ENCODE results near the gene PFDN5. TPM values are rescaled to one million over a fixed set of nuclear protein-coding genes. Genes with fewer than 3 reads are reported as not detected.

PFDN5 gene
- total RNA-seq, 1 experiment from 2014 or later: 519 TPM

DNA sequence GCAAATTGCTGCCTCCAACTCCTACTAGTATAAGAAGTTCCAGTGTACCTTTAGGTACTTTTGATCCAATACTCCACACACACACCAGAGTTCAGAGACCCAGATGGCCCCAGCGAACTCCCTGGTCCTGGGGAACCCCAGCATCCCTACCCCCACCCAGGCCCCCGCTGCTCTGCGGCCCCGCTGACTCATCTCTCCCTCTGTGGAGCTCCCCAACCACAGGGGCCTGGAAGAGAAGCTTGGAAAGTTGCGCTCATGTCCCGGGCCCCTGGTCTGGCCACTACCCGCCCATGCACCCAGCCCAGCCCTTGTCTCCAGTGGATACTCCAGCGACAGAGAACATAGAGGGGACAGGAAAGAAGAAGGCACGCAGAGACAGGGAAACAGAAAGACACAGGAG, 45.1 kb downstream of the PFDN5 start:
- no peak for ATAC-seq
- Histone ChIP-seq H3F3A (ENCODE audit: low read length, unreplicated experiment) (no peaks in the 10 kb centered on the region), H2AFZ (ENCODE audit: low read length) (no peak overlapping the region), H3K27ac (ENCODE audit: low read length) (no peak overlapping the region), H3K9me2 (replicated peaks; ENCODE audit: low read length) (no peaks in the 10 kb centered on the region), H3K9me3 (ENCODE audit: low read length) (no peaks in the 10 kb centered on the region), H3K9ac (ENCODE audit: low read length) (no peak overlapping the region), H3K79me2 (ENCODE audit: low read length) (no peaks in the 10 kb centered on the region), H3K27me3 (ENCODE audit: low read length) (no peaks in the 10 kb centered on the region), H3K4me1 (ENCODE audit: insufficient read depth, low read length) (peaks cover 3% of the 10 kb centered on the region; the same call in 1 of the 2 replicates), H3K4me2 (ENCODE audit: low read length) (no peak overlapping the region), H3K4me3 (ENCODE audit: low read length) (no peak overlapping the region), H4K20me1 (ENCODE audit: low read length) (no peaks in the 10 kb centered on the region), H3K36me3 (ENCODE audit: low read depth, low read length) (no peaks in the 10 kb centered on the region)
- POLR2A ChIA-PET (ENCODE audit: unreplicated experiment): no interaction called here
- no peak for DNase-seq
- BruUV-seq (replicated peaks): no TSS peak
- TF ChIP-seq, protein P1, sequence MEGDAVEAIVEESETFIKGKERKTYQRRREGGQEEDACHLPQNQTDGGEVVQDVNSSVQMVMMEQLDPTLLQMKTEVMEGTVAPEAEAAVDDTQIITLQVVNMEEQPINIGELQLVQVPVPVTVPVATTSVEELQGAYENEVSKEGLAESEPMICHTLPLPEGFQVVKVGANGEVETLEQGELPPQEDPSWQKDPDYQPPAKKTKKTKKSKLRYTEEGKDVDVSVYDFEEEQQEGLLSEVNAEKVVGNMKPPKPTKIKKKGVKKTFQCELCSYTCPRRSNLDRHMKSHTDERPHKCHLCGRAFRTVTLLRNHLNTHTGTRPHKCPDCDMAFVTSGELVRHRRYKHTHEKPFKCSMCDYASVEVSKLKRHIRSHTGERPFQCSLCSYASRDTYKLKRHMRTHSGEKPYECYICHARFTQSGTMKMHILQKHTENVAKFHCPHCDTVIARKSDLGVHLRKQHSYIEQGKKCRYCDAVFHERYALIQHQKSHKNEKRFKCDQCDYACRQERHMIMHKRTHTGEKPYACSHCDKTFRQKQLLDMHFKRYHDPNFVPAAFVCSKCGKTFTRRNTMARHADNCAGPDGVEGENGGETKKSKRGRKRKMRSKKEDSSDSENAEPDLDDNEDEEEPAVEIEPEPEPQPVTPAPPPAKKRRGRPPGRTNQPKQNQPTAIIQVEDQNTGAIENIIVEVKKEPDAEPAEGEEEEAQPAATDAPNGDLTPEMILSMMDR (conservative IDR thresholded peaks at IDR 0.05; ENCODE audit: low read depth, low read length): no peak
- CTCF ChIA-PET: no interaction called here
- intact Hi-C loops (cut with micrococcal nuclease): no loop called here

DNA sequence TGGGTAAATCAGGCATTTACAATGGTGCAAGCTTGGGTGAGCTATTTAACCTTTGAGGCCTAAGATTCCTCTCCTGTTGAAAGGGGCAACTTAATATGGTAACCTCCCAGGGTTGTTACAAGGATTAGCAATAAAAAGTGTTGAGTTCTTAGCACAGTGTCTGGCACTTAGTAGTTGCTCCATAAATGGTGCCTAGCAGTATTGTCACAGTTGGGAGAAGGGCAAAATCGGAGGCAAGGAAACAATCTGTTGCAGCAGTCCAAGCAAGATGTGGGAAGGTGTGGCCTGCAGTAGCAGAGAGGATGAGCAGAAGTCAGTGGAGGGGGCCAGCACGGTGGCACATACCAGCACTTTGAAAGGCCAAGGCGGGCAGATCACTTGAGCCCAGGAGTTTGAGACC, 48.1 kb downstream of the PFDN5 start:
- H3K4me2 ChIP-seq (ENCODE audit: low read length): no peak overlapping the region
- H3K4me3 ChIP-seq (ENCODE audit: low read length): no peak overlapping the region
- TF ChIP-seq, protein P1 (conservative IDR thresholded peaks at IDR 0.05; ENCODE audit: low read depth, low read length): no peak
- TF ChIP-seq EZH2phosphoT487 (IDR thresholded peaks at IDR 0.05; ENCODE audit: borderline replicate concordance, low read length) (no peak), EZH2 (IDR thresholded peaks at IDR 0.05; ENCODE audit: low read length, unreplicated experiment) (no peak)
- H2AFZ ChIP-seq (ENCODE audit: low read length): no peak overlapping the region
- H3K9me2 ChIP-seq (replicated peaks; ENCODE audit: low read length): no peaks in the 10 kb centered on the region
- no peak overlapping the region for H3K27ac ChIP-seq (ENCODE audit: low read length)
- no peak overlapping the region for H3K9ac ChIP-seq (ENCODE audit: low read length)
- no peaks in the 10 kb centered on the region for H3F3A ChIP-seq (ENCODE audit: low read length, unreplicated experiment)
- no peaks in the 10 kb centered on the region for H3K9me3 ChIP-seq (ENCODE audit: low read length)
- CTCF ChIA-PET: no interaction called here
- H3K79me2 ChIP-seq (ENCODE audit: low read length): no peaks in the 10 kb centered on the region
- POLR2A ChIA-PET (ENCODE audit: unreplicated experiment): interaction anchor here (0.6 kb wide), 1 partner anchor 64 kb away, joined by 6 read pairs; no protein-coding TSS in a partner anchor
- BruUV-seq (replicated peaks): no TSS peak
- ATAC-seq (no peak), DNase-seq (no peak)
- no peaks in the 10 kb centered on the region for H4K20me1 ChIP-seq (ENCODE audit: low read length)
- intact Hi-C loops (cut with micrococcal nuclease): no loop called here
- H3K36me3 ChIP-seq (ENCODE audit: low read depth, low read length): no peaks in the 10 kb centered on the region
- no peaks in the 10 kb centered on the region for H3K27me3 ChIP-seq (ENCODE audit: low read length)
- peaks cover 3% of the 10 kb centered on the region; the same call in 1 of the 2 replicates for H3K4me1 ChIP-seq (ENCODE audit: insufficient read depth, low read length)

DNA sequence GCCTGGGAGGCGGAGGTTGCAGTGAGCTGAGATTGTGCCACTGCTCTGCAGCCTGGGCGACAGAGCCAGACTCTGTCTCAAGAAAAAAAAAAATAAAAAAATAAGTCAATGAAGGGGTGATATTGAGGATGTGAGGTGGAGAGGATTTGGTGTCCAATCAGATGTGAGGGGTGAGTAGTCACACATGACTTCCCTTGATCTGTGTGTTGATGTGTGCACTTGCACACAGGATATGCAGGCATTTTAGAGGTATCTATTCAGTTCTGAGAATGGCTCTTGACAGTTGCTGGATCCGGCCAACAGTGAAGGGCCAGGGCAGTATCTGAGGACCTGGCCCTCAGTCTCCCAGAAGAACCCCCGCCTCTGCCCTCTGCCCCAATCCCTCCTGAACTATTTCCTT, 48.6 kb downstream of the PFDN5 start:
- BruUV-seq (replicated peaks): no TSS peak
- Histone ChIP-seq H3K36me3 (ENCODE audit: low read depth, low read length) (no peaks in the 10 kb centered on the region), H3K9me3 (ENCODE audit: low read length) (no peaks in the 10 kb centered on the region), H3K4me2 (ENCODE audit: low read length) (peak overlapping the region; percentile 95; the same call in 1 of the 2 replicates), H3K9ac (ENCODE audit: low read length) (no peak overlapping the region), H3K4me1 (ENCODE audit: insufficient read depth, low read length) (peaks cover 3% of the 10 kb centered on the region; the same call in 1 of the 2 replicates), H3K9me2 (replicated peaks; ENCODE audit: low read length) (no peaks in the 10 kb centered on the region), H3K4me3 (ENCODE audit: low read length) (no peak overlapping the region), H3K27ac (ENCODE audit: low read length) (no peak overlapping the region), H3F3A (ENCODE audit: low read length, unreplicated experiment) (no peaks in the 10 kb centered on the region), H4K20me1 (ENCODE audit: low read length) (no peaks in the 10 kb centered on the region), H2AFZ (ENCODE audit: low read length) (no peak overlapping the region), H3K79me2 (ENCODE audit: low read length) (no peaks in the 10 kb centered on the region), H3K27me3 (ENCODE audit: low read length) (no peaks in the 10 kb centered on the region)
- intact Hi-C loops (cut with micrococcal nuclease): no loop called here
- no peak for TF ChIP-seq EZH2phosphoT487 (IDR thresholded peaks at IDR 0.05; ENCODE audit: borderline replicate concordance, low read length)
- TF ChIP-seq EZH2 (IDR thresholded peaks at IDR 0.05; ENCODE audit: low read length, unreplicated experiment): no peak
- TF ChIP-seq, protein P1 (conservative IDR thresholded peaks at IDR 0.05; ENCODE audit: low read depth, low read length): no peak
- ATAC-seq (no peak), DNase-seq (no peak)
- POLR2A ChIA-PET (ENCODE audit: unreplicated experiment): no interaction called here
- CTCF ChIA-PET: no interaction called here

Data from PC-3 (cell line).